ENCODE results near the gene NPAS1. TPM values are rescaled to one million over a fixed set of nuclear protein-coding genes. Genes with fewer than 3 reads are reported as not detected.

Gene NPAS1
- polyA plus RNA-seq, 3 donors from 2014 or later = not detected

DNA sequence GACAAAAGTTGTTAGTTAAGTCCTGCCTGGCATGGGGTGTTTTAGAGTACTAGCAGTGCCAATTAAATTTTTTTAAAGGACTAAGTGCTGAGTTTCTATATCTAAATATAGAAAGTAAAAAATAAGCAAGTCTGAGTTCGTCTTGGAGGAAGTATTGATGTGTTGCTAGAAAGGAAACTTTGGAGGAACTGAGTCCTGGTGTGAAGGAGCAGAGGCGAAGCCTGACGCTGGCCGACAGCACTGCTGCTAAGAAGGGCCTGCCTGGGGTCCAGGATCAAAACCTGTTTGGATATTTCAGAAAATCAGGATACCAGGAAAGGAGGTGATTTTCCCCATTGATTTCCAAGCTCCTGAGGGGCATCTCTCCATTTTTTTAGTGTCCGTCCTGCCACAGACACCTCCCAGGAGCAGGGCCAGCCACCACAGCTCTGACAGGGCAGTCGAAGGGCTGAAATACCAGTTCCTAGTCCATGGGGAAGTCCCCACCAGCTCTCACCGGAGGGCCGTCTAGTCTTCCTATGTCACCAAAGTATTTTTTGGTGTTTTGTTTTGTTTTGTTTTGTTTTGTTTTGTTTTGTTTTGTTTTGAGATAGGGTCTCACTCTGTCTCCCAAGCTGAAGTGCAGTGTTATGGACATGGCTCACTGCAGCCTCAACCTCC is 38.2 kb upstream of the NPAS1 start:
- DNase-seq = no peak
- peaks cover 49 to 56% of the 10 kb centered on the region in 2 donors for H3K4me1 Mint-ChIP-seq
- H3K27ac Mint-ChIP-seq = peak overlapping the region in 1 of 6 donors; percentile 58
- no peaks in the 10 kb centered on the region for H3K9me3 Mint-ChIP-seq
- H3K4me3 Mint-ChIP-seq = no peak overlapping the region
- no peaks in the 10 kb centered on the region for H3K36me3 Mint-ChIP-seq
- H3K27me3 Mint-ChIP-seq (ENCODE audit: low read depth in 3 of 3) = peaks cover 14 to 19% (median 19%) of the 10 kb centered on the region in 3 donors

DNA sequence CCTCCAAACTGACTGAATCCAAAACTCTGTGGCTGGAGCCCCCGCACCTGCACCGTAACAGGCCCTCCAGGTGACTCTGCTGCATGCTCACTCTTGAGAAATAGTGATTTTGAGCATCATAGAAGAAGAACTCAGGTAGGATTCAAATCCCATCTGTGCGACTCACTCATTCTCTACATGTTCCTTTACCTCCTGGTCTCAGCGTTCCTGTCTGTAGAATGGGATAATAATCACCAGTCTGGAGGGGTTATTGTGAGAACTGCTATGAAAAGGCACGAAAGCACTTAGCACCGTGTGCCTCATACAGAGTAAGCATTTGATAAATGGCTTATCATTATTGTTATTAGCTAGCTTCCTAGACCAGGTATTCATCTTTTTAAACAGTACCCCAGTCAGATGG is 36.5 kb upstream of the NPAS1 start:
- peaks cover 12 to 15% (median 14%) of the 10 kb centered on the region in 3 donors for H3K27me3 Mint-ChIP-seq (ENCODE audit: low read depth in 3 of 3)
- H3K4me3 Mint-ChIP-seq = no peak overlapping the region
- no peak overlapping the region for H3K27ac Mint-ChIP-seq
- no peaks in the 10 kb centered on the region for H3K9me3 Mint-ChIP-seq
- H3K36me3 Mint-ChIP-seq = no peaks in the 10 kb centered on the region
- peaks cover 32 to 40% of the 10 kb centered on the region in 2 donors for H3K4me1 Mint-ChIP-seq
- DNase-seq = no peak

DNA sequence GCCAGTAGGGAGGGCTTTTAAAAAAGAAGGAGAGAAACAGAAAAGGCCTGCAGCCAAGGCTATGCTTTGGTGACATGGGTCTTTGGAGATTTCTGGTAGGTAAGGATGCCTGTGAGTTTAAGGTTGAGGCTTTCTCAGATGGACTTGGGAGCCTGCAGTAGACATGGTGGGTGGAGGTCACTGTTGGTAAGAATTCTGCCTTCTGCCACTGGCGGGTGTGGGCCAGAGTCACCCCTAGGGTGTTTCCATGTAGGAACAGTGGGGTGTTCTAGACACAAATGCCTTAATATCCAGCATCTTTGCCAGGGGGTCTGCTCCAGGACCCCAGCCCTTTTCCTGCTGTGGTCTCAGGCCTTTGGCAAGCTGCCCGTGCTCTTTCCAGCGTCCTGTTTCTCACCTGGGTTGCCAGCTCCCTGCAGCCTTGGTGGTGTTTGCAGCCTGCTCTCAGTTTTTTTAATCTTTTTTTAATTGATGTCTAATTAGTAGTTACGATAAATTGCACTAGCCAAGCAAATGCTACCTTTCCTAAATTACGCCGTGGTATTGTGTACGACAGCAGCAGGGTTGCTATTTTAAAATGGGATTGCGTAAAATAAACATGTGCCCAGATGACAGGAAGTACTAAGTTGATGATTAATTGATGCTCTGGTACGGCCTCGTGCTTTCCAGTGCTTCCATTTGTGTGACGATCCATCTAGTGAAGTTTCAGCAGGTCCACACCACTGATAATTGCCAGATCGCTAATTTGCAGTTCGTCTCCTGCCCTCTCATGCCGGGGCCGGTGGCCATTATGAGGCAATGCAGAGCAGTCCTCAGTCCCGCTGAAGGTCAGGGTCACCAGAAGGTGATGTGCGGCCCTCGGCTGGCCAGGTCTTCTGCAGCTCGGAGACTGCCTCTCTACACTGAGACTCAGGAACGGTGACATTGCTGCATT is 35.3 kb upstream of the NPAS1 start:
- Mint-ChIP-seq H3K27me3 (ENCODE audit: low read depth in 3 of 3) (peaks cover 2 to 4% (median 3%) of the 10 kb centered on the region in 3 donors), H3K27ac (peak overlapping the region in 1 of 6 donors; percentile 30), H3K36me3 (peaks cover 0 to 1% (median 0%) of the 10 kb centered on the region in 3 donors), H3K4me1 (peaks cover 21 to 27% of the 10 kb centered on the region in 2 donors), H3K4me3 (no peak overlapping the region), H3K9me3 (no peaks in the 10 kb centered on the region)
- no peak for DNase-seq

DNA sequence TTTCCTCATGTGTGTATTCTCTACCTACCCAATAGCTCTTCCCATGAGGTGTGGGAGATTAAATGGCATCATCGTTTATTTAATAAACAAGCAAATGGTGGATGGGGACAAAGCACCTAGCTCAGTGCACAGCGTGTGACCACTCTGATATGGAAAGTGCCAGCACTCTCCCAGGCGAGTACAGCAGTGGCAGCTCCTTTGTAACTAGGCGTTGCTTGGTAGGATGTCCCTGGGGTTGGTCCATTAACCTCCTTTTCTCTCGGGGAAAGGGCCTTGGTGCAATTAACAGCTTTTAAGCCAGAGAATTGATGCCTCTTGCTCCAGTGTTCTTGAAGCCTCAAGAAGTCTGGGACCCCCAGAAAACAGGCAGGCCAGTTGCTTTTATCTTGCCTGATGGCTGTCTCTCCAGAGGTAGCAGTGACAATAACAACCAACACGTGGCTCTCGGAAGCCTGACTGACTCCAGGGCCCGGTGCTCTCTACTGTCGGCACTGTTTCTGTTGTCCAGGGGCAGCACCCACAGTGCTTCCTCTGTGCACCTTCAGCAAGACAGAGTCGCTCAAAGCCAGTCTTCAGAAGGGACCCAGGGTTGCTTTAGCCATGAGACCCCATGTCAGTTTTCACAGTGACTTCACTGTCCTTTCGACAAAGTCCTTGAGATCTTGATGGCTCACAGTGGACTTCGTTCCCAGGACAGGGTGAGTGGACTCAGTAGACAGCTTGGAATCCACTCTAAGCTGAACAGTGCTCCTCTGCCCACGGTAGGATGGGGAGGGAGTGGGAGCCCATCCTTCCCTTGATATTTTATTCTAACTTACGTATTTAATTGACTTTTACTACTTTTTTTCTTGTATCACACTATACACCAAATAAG is 33.9 kb upstream of the NPAS1 start:
- no peak for DNase-seq
- Mint-ChIP-seq H3K36me3 (peaks cover 0 to 11% (median 0%) of the 10 kb centered on the region in 3 donors), H3K4me1 (peaks cover 20 to 23% of the 10 kb centered on the region in 2 donors), H3K4me3 (no peak overlapping the region), H3K27me3 (ENCODE audit: low read depth in 3 of 3) (peaks cover 0 to 5% (median 2%) of the 10 kb centered on the region in 3 donors), H3K9me3 (no peaks in the 10 kb centered on the region), H3K27ac (no peak overlapping the region)

DNA sequence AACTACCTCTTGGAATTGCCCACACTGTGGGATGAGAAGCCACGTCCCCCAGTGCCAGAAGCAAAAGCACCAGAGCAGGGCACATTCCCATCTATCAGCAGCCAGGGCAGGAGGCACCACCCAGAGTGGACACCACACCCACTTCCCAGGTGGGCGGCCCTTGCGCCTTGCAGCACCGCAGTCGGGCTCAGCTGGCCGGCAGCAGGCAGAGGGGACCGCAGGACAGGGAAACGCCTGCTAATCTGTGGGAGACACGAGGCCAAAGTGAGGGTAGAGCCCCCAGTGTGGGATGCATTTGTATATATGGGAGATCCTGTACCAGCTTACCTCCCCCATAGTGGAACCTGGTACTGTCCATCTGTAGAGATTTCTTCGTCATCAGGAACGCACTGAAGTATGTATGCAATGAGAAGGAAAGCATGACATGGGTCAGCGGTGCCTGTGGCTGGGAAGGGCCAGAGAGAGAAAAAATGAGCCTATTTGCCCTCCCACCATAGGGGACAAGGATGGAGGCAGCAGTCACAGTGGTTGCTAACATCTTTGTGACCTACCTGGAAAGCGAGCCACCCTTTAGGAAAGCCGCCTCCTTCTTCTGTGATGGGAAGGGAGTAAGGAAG is 30.9 kb upstream of the NPAS1 start:
- Mint-ChIP-seq H3K36me3 (peaks cover 0 to 18% (median 0%) of the 10 kb centered on the region in 3 donors), H3K9me3 (no peaks in the 10 kb centered on the region), H3K4me1 (peaks cover 21 to 22% of the 10 kb centered on the region in 2 donors), H3K4me3 (no peak overlapping the region), H3K27me3 (ENCODE audit: low read depth in 3 of 3) (peaks cover 0 to 3% (median 1%) of the 10 kb centered on the region in 3 donors), H3K27ac (no peak overlapping the region)
- no peak for DNase-seq

DNA sequence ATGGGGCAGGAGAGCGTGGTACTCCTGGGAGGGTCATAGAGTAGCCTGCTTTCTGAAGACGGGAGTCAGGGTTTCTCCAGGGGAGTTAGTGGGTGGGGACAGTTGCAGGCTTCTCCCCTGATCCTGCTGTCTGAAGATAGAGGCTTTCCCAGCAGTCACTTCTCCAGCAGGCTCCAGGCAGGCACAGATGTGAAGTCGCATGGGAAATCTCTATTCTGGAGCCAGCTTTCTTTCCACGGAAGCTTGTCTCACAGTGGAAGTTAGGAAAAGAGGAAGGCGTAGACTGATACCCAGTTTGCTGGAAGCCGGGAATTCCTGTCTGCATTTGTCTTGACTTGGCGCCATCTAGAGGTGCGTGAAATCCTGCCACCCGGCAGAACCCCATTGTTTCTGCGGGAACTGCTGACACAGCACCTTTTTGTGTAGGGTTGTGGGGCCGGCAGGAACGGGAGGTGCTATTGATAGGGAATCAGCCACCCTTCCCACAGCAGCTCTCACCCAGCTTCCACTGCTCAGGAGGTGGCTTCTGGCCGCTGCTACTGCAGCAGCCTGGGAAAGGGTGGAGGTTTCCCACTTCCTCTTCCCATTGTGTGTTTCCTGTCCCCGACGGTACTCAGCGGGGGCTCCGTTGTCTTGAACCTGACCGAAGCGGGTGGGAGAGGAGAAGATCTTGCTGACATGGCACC is 28.5 kb upstream of the NPAS1 start:
- peak overlapping the region in 3 of 6 donors; percentile 27 to 34 (median 30) for H3K27ac Mint-ChIP-seq
- H3K27me3 Mint-ChIP-seq (ENCODE audit: low read depth in 3 of 3) = peaks cover 0 to 3% (median 0%) of the 10 kb centered on the region in 3 donors
- H3K4me3 Mint-ChIP-seq = no peak overlapping the region
- DNase-seq = peak; percentile 47 to 59 (median 47)
- H3K4me1 Mint-ChIP-seq = peaks cover 16 to 21% of the 10 kb centered on the region in 2 donors
- peaks cover 0 to 18% (median 0%) of the 10 kb centered on the region in 3 donors for H3K36me3 Mint-ChIP-seq
- H3K9me3 Mint-ChIP-seq = no peaks in the 10 kb centered on the region

DNA sequence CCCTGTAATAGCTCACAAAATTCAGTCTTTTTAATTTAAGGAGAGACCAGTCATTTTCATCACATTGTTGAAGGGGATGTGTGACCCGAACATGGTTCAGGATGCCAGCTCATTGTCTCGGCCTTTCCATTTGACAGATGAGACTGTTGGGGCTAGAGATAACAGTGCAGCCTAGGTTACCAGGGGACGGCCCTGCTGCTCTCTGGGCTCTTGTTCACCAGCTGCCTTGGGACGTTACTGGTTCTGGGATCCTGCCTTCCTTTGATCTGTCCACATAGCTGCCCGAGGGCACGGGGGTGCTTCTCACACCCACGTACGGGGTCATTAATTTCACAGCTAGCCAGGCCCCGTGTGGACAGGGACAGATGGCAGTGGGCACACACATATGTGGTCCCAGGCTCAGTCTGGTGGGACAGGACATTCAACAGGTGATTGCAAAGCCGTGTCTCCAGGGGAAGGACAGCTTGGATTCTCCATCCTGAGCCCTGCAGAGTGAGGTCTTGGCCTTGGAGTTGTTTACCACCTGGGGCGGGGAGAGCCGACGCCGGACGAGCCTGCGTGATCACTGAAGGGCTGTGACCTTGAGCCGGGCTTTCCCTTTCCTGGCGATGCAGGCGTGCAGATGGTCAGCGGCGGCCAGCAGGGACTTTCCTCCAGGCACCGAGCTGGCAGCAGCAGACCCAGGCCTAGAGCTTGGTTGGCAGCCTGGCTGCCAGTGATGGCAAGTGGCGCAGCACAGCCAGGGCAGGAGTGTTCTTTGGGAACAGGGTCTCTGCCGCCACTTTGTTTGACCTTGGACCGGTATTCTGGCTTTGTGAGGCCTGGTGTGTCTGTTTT is 26.7 kb upstream of the NPAS1 start:
- peaks cover 16 to 21% of the 10 kb centered on the region in 2 donors for H3K4me1 Mint-ChIP-seq
- peaks cover 0 to 18% (median 0%) of the 10 kb centered on the region in 3 donors for H3K36me3 Mint-ChIP-seq
- H3K27ac Mint-ChIP-seq = no peak overlapping the region
- H3K4me3 Mint-ChIP-seq = no peak overlapping the region
- no peaks in the 10 kb centered on the region for H3K9me3 Mint-ChIP-seq
- no peak for DNase-seq
- peaks cover 0 to 3% (median 0%) of the 10 kb centered on the region in 3 donors for H3K27me3 Mint-ChIP-seq (ENCODE audit: low read depth in 3 of 3)

DNA sequence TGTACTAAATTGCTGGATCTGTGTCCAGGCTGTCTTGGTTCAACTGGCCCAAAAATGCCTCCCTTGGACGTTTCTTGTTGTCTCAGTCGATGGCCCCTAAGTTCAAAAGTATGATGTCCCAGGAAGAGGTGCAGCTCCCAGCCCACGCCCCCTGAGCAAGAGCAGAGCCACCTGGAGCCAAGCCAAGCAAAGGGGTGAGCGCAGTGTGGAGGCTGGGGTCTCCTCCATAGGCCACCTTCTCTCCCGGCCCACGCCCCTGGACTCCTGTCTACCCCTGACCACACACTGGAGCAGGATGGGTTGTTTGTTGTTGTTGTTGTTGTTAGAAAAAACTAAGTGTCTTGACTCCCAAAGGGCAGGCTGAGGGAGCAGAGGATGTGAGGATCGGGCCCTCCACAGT is 26.0 kb upstream of the NPAS1 start:
- no peak overlapping the region for H3K4me3 Mint-ChIP-seq

DNA sequence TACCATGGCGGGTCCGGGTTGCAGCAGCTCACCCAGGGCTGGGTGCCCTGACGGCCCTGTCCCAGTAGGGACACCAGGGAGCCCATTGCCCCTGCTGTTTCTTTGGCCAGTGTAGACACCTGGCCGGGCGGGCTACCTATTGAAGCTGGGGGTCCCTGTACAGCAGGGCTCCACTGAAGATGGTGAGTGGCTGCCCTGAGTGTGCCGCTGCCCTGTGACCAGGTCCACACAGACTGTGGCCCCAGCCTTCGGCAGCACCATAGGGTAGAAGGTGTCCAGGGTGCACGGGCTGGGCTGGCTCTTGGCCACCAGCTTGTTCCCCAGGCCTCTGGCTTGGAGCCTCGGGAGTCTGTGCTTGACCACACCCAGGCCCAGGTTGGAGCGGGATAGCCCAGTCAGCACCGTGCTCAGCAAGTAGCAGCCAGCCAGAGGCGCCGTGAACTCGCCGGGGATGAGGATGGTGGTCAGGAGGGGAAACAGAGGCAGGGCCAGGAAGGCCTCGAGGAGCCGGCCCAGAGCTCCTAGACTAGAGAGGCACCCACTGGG is 25.4 kb upstream of the NPAS1 start:
- no peak overlapping the region for H3K4me3 Mint-ChIP-seq
- no peak for DNase-seq
- no peak overlapping the region for H3K27ac Mint-ChIP-seq
- H3K4me1 Mint-ChIP-seq = peaks cover 16 to 21% of the 10 kb centered on the region in 2 donors
- H3K36me3 Mint-ChIP-seq = peaks cover 0 to 18% (median 3%) of the 10 kb centered on the region in 3 donors
- no peaks in the 10 kb centered on the region for H3K9me3 Mint-ChIP-seq
- peaks cover 0 to 5% (median 0%) of the 10 kb centered on the region in 3 donors for H3K27me3 Mint-ChIP-seq (ENCODE audit: low read depth in 3 of 3)

More for the DNA sequence above, 26.0 kb upstream of the NPAS1 start:
- no peak for DNase-seq
- Mint-ChIP-seq H3K27ac (no peak overlapping the region), H3K36me3 (peaks cover 0 to 18% (median under 1%) of the 10 kb centered on the region in 3 donors), H3K9me3 (no peaks in the 10 kb centered on the region), H3K27me3 (ENCODE audit: low read depth in 3 of 3) (peaks cover 0 to 3% (median 0%) of the 10 kb centered on the region in 3 donors), H3K4me1 (peaks cover 16 to 21% of the 10 kb centered on the region in 2 donors)

DNA sequence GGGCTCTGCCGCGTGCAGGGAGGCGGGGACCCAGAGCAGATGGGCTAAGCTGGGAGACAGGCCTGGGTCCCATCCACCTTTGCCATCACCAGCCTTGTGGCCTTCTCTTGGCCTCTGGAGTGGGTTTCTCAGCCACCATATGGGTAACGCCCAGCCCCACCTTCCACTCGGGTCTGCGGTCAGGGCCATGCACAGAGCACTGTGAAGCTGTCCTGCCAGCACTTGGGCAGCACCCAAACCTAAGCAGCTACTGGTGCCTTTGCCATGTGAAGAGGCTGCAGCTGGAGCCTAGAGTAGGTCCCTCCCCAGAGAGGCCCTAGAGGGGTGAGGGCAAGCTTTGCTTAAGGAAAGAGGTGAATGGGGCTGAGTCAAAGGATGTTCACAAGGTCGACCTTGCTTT is 24.1 kb upstream of the NPAS1 start:
- Mint-ChIP-seq H3K36me3 (peaks cover 0 to 11% (median 3%) of the 10 kb centered on the region in 3 donors), H3K27me3 (ENCODE audit: low read depth in 3 of 3) (peaks cover 0 to 4% (median 0%) of the 10 kb centered on the region in 3 donors), H3K9me3 (no peaks in the 10 kb centered on the region), H3K27ac (no peak overlapping the region), H3K4me1 (peaks cover 12 to 14% of the 10 kb centered on the region in 2 donors), H3K4me3 (no peak overlapping the region)
- no peak for DNase-seq

DNA sequence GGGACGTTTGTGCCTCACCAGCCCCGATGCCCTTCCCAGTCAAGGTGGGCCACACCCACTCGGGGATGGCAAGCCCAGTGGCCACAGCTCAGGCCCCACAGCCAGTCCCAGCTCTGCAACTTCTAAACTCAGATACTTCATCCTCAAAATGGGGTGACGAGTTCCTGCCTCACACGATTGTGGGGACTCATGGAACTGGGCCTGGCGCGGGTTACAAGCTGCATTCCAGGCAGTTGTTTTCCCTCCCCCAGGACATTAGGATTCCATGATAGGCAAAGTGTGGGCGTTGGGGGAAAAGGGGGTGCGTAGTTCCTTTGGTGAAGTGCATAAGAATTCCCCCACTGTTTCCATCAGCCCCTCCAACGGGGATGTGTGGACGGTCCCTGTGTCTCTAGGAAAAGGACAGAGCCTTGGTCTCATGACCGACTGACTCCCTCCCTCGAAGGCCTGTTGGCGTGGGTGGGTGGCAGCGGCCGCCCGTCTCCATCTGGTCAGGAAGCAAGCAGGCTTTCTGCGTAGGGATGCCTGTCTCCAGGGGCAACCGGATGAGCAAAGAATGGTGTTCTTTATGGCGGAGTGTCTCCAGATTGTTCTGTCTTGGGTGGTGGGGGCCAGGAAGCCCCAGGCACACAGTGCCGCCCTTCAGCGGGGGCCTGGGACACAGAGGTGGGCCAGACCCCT is 21.1 kb upstream of the NPAS1 start:
- no peak overlapping the region for H3K27ac Mint-ChIP-seq
- no peak overlapping the region for H3K4me3 Mint-ChIP-seq
- H3K9me3 Mint-ChIP-seq = no peaks in the 10 kb centered on the region
- H3K4me1 Mint-ChIP-seq = peaks cover 5 to 7% of the 10 kb centered on the region in 2 donors
- H3K36me3 Mint-ChIP-seq = peaks cover 0 to 8% (median 3%) of the 10 kb centered on the region in 3 donors
- peaks cover 0 to 6% (median 3%) of the 10 kb centered on the region in 3 donors for H3K27me3 Mint-ChIP-seq (ENCODE audit: low read depth in 3 of 3)
- no peak for DNase-seq
